Liver (tissue), 9 donors: ENCODE results near the gene ENTPD8. TPM values are rescaled to one million over a fixed set of nuclear protein-coding genes. Genes with fewer than 3 reads are reported as not detected.

Experiments used
- DNase-seq: peaks from one replicate; pipeline ENCODE4 v3.0.0-alpha.2; 2017; ENCODE audit warnings: low spot score
- H3K27ac ChIP-seq, 2 donors: one replicate each; pipeline ENCODE4 v1.7.0; 2013; ENCODE audit warnings: inconsistent platforms in 2 of 2, low read length in 2 of 2, control low read depth in 1 of 2, low read depth in 1 of 2, mild to moderate bottlenecking in 1 of 2
- H3K27me3 ChIP-seq, 4 donors: one replicate each; pipeline versions ENCODE4 v1.6.1 to v1.7.0; 2013; ENCODE audit warnings: low read length in 3 of 4, inconsistent platforms in 1 of 4, mild to moderate bottlenecking in 1 of 4, moderate library complexity in 1 of 4; ENCODE audit not compliant: control insufficient read depth in 4 of 4, insufficient read depth in 4 of 4
- H3K36me3 ChIP-seq, 4 donors: one replicate each; pipeline versions ENCODE4 v1.6.1 to v1.7.0; 2013; ENCODE audit warnings: low read length in 3 of 4, mild to moderate bottlenecking in 3 of 4, low read depth in 1 of 4, moderate library complexity in 1 of 4; ENCODE audit not compliant: control insufficient read depth in 4 of 4, insufficient read depth in 3 of 4
- H3K4me1 ChIP-seq, 4 donors: one replicate each; pipeline versions ENCODE4 v1.6.1 to v1.7.0; 2013; ENCODE audit warnings: low read length in 3 of 4, mild to moderate bottlenecking in 3 of 4, moderate library complexity in 1 of 4; ENCODE audit not compliant: control insufficient read depth in 4 of 4, insufficient read depth in 4 of 4
- H3K4me3 ChIP-seq, 3 donors: one replicate each; pipeline versions ENCODE4 v1.6.1 to v1.7.0; 2013; ENCODE audit warnings: low read length in 3 of 3, control low read depth in 1 of 3, low read depth in 1 of 3, mild to moderate bottlenecking in 1 of 3
- H3K9ac ChIP-seq, 2 donors: one replicate each; pipeline ENCODE4 v1.7.0; 2013; ENCODE audit warnings: low read length in 2 of 2, mild to moderate bottlenecking in 2 of 2, moderate library complexity in 2 of 2, control low read depth in 1 of 2, low read depth in 1 of 2
- H3K9me3 ChIP-seq, 4 donors: one replicate each; pipeline versions ENCODE4 v1.6.1 to v1.7.0; 2013; ENCODE audit warnings: low read length in 3 of 4; ENCODE audit not compliant: control insufficient read depth in 4 of 4
- FOXA1 ChIP-seq: IDR thresholded peaks from 2 replicates; pipeline ENCODE4 v1.6.1; 2016; ENCODE audit warnings: antibody characterized with exemption
- FOXA2 ChIP-seq: IDR thresholded peaks from 2 replicates; pipeline ENCODE4 v1.6.1; 2016; ENCODE audit warnings: antibody characterized with exemption
- HNF4A ChIP-seq, 2 donors: conservative IDR thresholded peaks; 2 replicates each; pipeline ENCODE4 v1.6.1; 2016; ENCODE audit warnings: antibody characterized with exemption in 2 of 2, mild to moderate bottlenecking in 2 of 2
- HNF4G ChIP-seq: IDR thresholded peaks from 2 replicates; pipeline ENCODE4 v1.6.1; 2016; ENCODE audit warnings: antibody characterized with exemption
- JUND ChIP-seq, 2 donors: IDR thresholded peaks; 2 replicates each; pipeline ENCODE4 v1.6.1; 2016; ENCODE audit warnings: antibody characterized with exemption in 2 of 2
- NR2F2 ChIP-seq: IDR thresholded peaks from 2 replicates; pipeline ENCODE4 v1.6.1; 2016; ENCODE audit warnings: antibody characterized with exemption
- RAD21 ChIP-seq, 2 donors: IDR thresholded peaks; 2 replicates each; pipeline ENCODE4 v1.6.1; 2016; ENCODE audit warnings: antibody characterized with exemption in 2 of 2, mild to moderate bottlenecking in 2 of 2
- REST ChIP-seq: IDR thresholded peaks from 2 replicates; pipeline ENCODE4 v1.6.1; 2016; ENCODE audit warnings: antibody characterized with exemption, mild to moderate bottlenecking
- RXRA ChIP-seq, 2 donors: IDR thresholded peaks; 2 replicates each; pipeline ENCODE4 v1.6.1; 2017 to 2018; ENCODE audit warnings: antibody characterized with exemption in 2 of 2, mild to moderate bottlenecking in 1 of 2
- TAF1 ChIP-seq: conservative IDR thresholded peaks from 2 replicates; pipeline ENCODE4 v1.6.1; 2016; ENCODE audit warnings: antibody characterized with exemption, mild to moderate bottlenecking
- WGBS: extraction: QIAGEN DNeasy Blood & Tissue Kit; methylation state at CpG from one replicate; pipeline ENCODE4 v1.1.7; 2013; 5-methylcytosine and 5-hydroxymethylcytosine counted together
- polyA plus RNA-seq, 2 donors: library from polyadenylated mRNA; stranded (reverse) in 1 of 2; unstranded in 1 of 2; fragments of 200-250 nt in 1 of 2; fragments of >200 nt in 1 of 2; fragmentation: Nextera tagmentation in 1 of 2; extraction: Ambion mirVana in 1 of 2; gene quantifications; one replicate each; pipeline versions ENCODE4 v1.2.1 to v1.2.3, GENCODE V29; 2013 to 2015
- total RNA-seq, 2 donors: library from RNA; depleted of rRNA; stranded (reverse); fragments of >200 nt; gene quantifications; one replicate each; pipeline ENCODE4 v1.2.3, GENCODE V29; 2014
- TF ChIP-seq, protein P1 (sequence below): IDR thresholded peaks from 2 replicates; pipeline ENCODE4 v1.6.1; 2016; ENCODE audit warnings: antibody characterized with exemption
- TF ChIP-seq, protein P2 (sequence below): IDR thresholded peaks from 2 replicates; pipeline ENCODE4 v1.6.1; 2016; ENCODE audit warnings: antibody characterized with exemption
- TF ChIP-seq, protein P3 (sequence below): IDR thresholded peaks from 2 replicates; pipeline ENCODE4 v1.6.1; 2016; ENCODE audit warnings: antibody characterized with exemption
- donor health status: healthy.
- donor health status: healthy.
- donor health status: healthy.
- donor health status: healthy.
- donor health status: healthy.

ENTPD8 gene
- total and polyA plus RNA-seq, 4 donors = 1.6 to 6.2 (median 4.9) TPM

GRCh38 chr9:137391411-137391754 is 49.8 kb downstream of the ENTPD8 start:
- 84% methylated on average over 22 of the region's 22 CpGs for WGBS
- Histone ChIP-seq H3K27ac (no peak overlapping the region), H3K27me3 (no peaks in the 10 kb centered on the region), H3K4me3 (no peak overlapping the region), H3K9ac (no peak overlapping the region), H3K4me1 (peaks cover 3 to 8% (median 5%) of the 10 kb centered on the region in 4 donors), H3K9me3 (no peaks in the 10 kb centered on the region), H3K36me3 (peaks cover 0 to 4% (median 1%) of the 10 kb centered on the region in 4 donors)
- DNase-seq = no peak
- TF ChIP-seq JUND (IDR thresholded peaks at IDR 0.05) = no peak
- no peak for TF ChIP-seq RXRA (IDR thresholded peaks at IDR 0.05)
- no peak for TF ChIP-seq FOXA2
- no peak for TF ChIP-seq TAF1
- no peak for TF ChIP-seq HNF4A (conservative IDR thresholded peaks at IDR 0.05)

DNA sequence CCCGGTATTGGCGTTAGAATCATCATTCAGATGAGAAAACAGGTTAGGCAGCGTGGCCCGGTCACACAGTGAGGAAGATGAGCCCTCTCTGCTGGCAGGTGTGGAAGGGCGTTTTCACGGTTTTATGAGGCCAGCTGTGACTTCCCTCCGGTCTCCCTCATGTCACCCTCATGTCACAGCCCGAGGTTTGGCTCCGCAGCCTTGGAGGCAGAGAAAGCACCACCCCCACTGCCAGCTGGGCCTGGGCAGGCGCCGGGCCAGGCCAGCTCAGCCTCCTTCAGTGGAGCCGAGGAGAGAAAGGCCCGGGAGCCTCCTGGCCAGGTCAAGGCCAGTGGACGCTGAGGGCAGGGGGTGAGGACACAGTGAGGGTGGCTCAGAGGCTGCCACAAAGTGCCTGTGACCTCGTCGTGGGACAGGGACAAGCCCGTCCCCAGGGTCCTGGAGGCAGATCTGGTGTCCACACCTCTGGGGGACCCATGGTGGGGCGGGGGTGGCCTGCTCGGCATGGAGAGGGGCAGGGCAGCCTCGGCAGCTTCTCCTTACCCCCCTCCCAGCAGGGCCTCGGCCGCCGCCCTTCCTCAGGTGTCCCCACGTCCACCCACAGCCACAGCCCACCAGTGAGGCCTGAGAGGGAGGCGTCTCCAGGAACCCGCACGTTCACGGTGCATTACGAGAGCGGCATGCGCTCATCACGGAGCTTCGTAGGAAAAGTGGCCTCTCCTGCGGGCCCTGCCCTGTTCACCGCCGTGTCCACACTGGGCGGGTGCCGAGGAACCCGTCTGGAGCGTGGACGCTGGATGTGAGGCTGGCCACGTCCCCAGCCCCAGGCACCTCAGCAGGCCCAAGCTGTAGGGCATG is 50.4 kb downstream of the ENTPD8 start:
- 84% methylated on average over 42 of the region's 42 CpGs for WGBS
- H3K9ac ChIP-seq = no peak overlapping the region
- H3K27ac ChIP-seq = no peak overlapping the region
- H3K4me3 ChIP-seq = no peak overlapping the region
- TF ChIP-seq, protein P1, sequence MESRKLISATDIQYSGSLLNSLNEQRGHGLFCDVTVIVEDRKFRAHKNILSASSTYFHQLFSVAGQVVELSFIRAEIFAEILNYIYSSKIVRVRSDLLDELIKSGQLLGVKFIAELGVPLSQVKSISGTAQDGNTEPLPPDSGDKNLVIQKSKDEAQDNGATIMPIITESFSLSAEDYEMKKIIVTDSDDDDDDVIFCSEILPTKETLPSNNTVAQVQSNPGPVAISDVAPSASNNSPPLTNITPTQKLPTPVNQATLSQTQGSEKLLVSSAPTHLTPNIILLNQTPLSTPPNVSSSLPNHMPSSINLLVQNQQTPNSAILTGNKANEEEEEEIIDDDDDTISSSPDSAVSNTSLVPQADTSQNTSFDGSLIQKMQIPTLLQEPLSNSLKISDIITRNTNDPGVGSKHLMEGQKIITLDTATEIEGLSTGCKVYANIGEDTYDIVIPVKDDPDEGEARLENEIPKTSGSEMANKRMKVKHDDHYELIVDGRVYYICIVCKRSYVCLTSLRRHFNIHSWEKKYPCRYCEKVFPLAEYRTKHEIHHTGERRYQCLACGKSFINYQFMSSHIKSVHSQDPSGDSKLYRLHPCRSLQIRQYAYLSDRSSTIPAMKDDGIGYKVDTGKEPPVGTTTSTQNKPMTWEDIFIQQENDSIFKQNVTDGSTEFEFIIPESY = no peak
- TF ChIP-seq RXRA (IDR thresholded peaks at IDR 0.05) = no peak
- TF ChIP-seq REST = no peak
- TF ChIP-seq, protein P2, sequence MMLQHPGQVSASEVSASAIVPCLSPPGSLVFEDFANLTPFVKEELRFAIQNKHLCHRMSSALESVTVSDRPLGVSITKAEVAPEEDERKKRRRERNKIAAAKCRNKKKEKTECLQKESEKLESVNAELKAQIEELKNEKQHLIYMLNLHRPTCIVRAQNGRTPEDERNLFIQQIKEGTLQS = no peak
- TF ChIP-seq FOXA2 = no peak
- no peak for TF ChIP-seq JUND (IDR thresholded peaks at IDR 0.05)
- no peak for TF ChIP-seq RAD21 (IDR thresholded peaks at IDR 0.05)
- no peak for TF ChIP-seq HNF4A (conservative IDR thresholded peaks at IDR 0.05)
- TF ChIP-seq HNF4G = no peak
- TF ChIP-seq, protein P3, sequence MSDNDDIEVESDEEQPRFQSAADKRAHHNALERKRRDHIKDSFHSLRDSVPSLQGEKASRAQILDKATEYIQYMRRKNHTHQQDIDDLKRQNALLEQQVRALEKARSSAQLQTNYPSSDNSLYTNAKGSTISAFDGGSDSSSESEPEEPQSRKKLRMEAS = no peak
- TF ChIP-seq NR2F2 = no peak
- no peak for TF ChIP-seq FOXA1
- no peak for DNase-seq
- peaks cover 3 to 8% (median 5%) of the 10 kb centered on the region in 4 donors for H3K4me1 ChIP-seq
- no peaks in the 10 kb centered on the region for H3K27me3 ChIP-seq
- H3K9me3 ChIP-seq = no peaks in the 10 kb centered on the region
- H3K36me3 ChIP-seq = peaks cover 0 to 3% (median 1%) of the 10 kb centered on the region in 4 donors
